ENCODE results near the gene C20orf141.

Gene C20orf141

DNA sequence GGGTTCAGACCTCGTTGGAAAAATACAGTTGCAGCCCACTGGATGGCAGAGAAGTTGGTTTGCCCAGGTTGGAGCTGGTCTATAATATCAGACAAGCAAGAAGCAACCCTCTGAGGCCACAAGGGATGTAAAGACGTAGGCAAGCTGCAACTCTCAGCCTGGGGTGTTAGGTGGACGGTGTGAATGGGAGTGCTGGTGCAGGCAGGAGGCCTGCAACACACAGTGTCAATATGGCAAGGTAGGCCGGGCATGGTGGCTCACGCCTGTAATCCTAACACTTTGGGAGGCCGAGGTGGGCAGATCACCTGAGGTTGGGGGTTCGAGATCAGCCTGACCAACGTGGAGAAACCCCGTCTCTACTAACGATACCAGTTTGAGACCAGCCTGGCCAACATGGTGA, 36.3 kb downstream of the C20orf141 start:
- no peak for DNase-seq (ENCODE audit: low read depth)

DNA sequence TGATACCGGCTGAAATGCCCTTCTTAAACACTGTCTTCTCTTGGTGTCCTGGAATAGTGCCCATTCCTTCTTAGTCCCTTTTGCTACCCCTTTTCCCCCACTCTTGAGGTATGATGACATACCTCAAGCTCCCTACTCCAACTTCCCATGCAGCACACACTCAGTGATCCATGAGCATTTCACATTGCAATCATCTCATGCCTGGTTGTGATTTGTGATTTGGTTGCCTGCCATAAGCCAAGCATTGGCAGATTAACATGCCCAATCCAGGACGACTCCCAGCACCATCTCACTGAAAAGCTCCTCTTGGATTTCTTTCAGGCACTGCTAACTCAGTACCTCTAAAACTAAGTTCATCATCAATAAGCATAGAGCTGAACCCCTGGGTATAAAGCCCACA, 43.8 kb downstream of the C20orf141 start:
- DNase-seq (ENCODE audit: low read depth): no peak

DNA sequence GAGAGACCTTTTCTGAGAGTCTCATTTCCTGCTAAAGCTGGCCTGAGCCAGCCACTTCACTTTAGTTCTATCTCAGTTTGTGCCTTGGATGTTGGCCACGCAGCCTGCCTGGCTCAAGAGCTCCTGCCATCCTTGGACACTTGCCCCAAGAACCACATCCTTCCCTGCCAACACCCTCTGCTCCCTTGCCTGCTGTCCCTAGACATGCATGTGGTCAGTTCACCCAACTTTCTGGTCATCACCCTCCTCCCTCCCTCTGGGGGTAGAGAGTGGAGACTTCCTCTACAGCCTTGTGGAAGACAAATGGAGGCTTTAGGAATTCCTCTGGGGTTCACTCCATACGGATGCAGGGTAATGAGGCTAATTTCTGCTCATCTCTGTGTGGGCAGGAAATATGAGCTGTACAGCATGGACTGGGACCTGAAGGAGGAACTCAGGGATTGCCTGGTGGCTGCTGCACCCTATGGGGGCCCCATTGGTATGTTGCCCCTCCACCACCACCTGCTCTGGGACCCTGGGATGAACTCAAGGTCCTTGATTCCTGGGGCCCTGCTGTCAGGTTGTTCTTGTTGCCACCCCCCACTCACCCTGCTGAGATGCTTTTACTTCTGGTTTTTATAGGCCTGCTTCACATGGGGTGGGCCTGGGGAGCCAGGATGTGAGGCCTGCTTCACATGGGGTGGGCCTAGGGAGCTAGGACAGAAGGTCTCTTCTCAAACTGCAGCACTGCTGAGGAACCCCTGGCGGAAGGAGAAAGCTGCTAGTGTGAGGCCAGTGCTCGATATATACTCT, 44.7 kb downstream of the C20orf141 start:
- no peak for DNase-seq (ENCODE audit: low read depth)

DNA sequence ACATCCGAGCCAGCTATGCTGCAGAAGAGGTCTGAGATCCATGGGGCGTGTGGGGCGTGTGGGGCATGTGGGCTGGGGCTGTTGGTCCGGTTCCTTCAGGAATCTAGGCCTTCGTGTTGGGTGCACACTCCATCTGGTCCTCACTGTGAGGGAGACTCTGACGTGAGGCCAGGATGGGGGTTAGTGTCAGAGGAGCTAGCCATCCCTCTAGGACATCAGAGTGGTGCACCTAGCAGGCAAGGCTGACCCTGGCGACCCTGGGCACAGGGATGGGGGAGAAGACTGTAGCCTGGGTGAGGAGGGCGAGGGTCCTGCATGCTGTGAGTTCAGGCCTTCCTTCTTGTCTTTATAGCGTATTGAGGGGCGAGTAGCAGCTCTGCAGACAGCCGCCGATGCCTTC, 49.8 kb downstream of the C20orf141 start:
- no peak for DNase-seq (ENCODE audit: low read depth)

- DNase-seq (ENCODE audit: low read depth): no peak
These were observed 50.3 kb downstream of the C20orf141 start for GRCh38 chr20:2865101-2865500.

Measured in HS-27A (cell line).